SK-N-SH treated with all-trans-retinoic acid at 6 μM for 48 hours (cell line): ENCODE data around the gene RPLP2.

ENCODE experiments used
- ATAC-seq: fragments of 200-7000 bp; cut with Tn5 transposase; 3 replicates; pipeline ENCODE4 v1.9.1; 2020; ENCODE audit warnings: mild to moderate bottlenecking, moderate library complexity
- BACH2 ChIP-seq: fragments of 250-450 bp; sonication (Bioruptor Pico); IDR thresholded peaks from 2 replicates; pipeline ENCODE4 v1.9.0; 2021; ENCODE audit warnings: mild to moderate bottlenecking, borderline replicate concordance
- CSDC2 ChIP-seq: fragments of 250-450 bp; sonication (Bioruptor Pico); IDR thresholded peaks from 2 replicates; pipeline ENCODE4 v1.5.0; 2020; ENCODE audit warnings: mild to moderate bottlenecking, moderate library complexity
- ESRRG ChIP-seq: fragments of 250-450 bp; sonication (Bioruptor Pico); IDR thresholded peaks from 2 replicates; pipeline ENCODE4 v1.6.1; 2021; ENCODE audit warnings: mild to moderate bottlenecking
- GLIS3 ChIP-seq: fragments of 250-450 bp; sonication (Bioruptor Pico); IDR thresholded peaks from 2 replicates; pipeline ENCODE4 v1.5.0; 2020; ENCODE audit warnings: mild to moderate bottlenecking, moderate library complexity
- ISL1 ChIP-seq: fragments of 250-450 bp; sonication (Bioruptor Pico); IDR thresholded peaks from 2 replicates; pipeline ENCODE4 v2.1.2; 2022; ENCODE audit warnings: mild to moderate bottlenecking, moderate library complexity
- OSR1 ChIP-seq: fragments of 250-450 bp; sonication (Bioruptor Pico); IDR thresholded peaks from 2 replicates; pipeline ENCODE4 v1.8.0; 2022; ENCODE audit warnings: moderate library complexity, mild to moderate bottlenecking, inconsistent platforms
- POU6F1 ChIP-seq: fragments of 250-450 bp; sonication (Bioruptor Pico); IDR thresholded peaks from 2 replicates; pipeline ENCODE4 v1.8.0; 2021; ENCODE audit warnings: low read depth, mild to moderate bottlenecking, moderate library complexity, borderline replicate concordance
- PPARA ChIP-seq: fragments of 250-450 bp; sonication (Bioruptor Pico); IDR thresholded peaks from 2 replicates; pipeline ENCODE4 v1.5.0; 2020; ENCODE audit warnings: mild to moderate bottlenecking, borderline replicate concordance
- RARB ChIP-seq: fragments of 250-450 bp; sonication (Bioruptor Pico); IDR thresholded peaks from 2 replicates; pipeline ENCODE4 v1.8.0; 2021; ENCODE audit warnings: mild to moderate bottlenecking, moderate library complexity
- SNAI2 ChIP-seq: fragments of 250-450 bp; sonication (Bioruptor Pico); IDR thresholded peaks from 2 replicates; pipeline ENCODE4 v1.5.0; 2020; ENCODE audit warnings: mild to moderate bottlenecking, moderate library complexity
- TCF4 ChIP-seq: fragments of 250-450 bp; sonication (Bioruptor Pico); IDR thresholded peaks from 2 replicates; pipeline ENCODE4 v1.8.0; 2021; ENCODE audit warnings: mild to moderate bottlenecking, moderate library complexity, borderline replicate concordance
- TSHZ2 ChIP-seq: fragments of 250-450 bp; sonication (Bioruptor Pico); IDR thresholded peaks from 2 replicates; pipeline ENCODE4 v1.5.0; 2020; ENCODE audit warnings: mild to moderate bottlenecking, moderate library complexity
- ZC3H10 ChIP-seq: fragments of 250-450 bp; sonication (Bioruptor Pico); IDR thresholded peaks from 2 replicates; pipeline ENCODE4 v1.5.1; 2021; ENCODE audit warnings: mild to moderate bottlenecking, moderate library complexity
- ZFP3 ChIP-seq: fragments of 250-450 bp; sonication (Bioruptor Pico); IDR thresholded peaks from 2 replicates; pipeline ENCODE4 v1.5.0; 2020; ENCODE audit warnings: mild to moderate bottlenecking, moderate library complexity
- ZFP30 ChIP-seq: fragments of 450-650 bp; formaldehyde crosslinking; IDR thresholded peaks from 2 replicates; pipeline ENCODE4 v1.5.0; 2022; ENCODE audit warnings: mild to moderate bottlenecking, moderate library complexity
- ZNF565 ChIP-seq: fragments of 450-650 bp; formaldehyde crosslinking; conservative IDR thresholded peaks from 2 replicates; pipeline ENCODE4 v1.5.0; 2020; ENCODE audit warnings: low read depth, mild to moderate bottlenecking, moderate library complexity
- ZNF70 ChIP-seq: fragments of 450-650 bp; formaldehyde crosslinking; IDR thresholded peaks from 2 replicates; pipeline ENCODE4 v1.5.0; 2020; ENCODE audit warnings: mild to moderate bottlenecking, moderate library complexity
- ZNF8 ChIP-seq: fragments of 450-650 bp; formaldehyde crosslinking; IDR thresholded peaks from 2 replicates; pipeline ENCODE4 v1.5.0; 2020; ENCODE audit warnings: mild to moderate bottlenecking, moderate library complexity
- TF ChIP-seq, protein P1 (sequence below): fragments of 250-450 bp; sonication (Bioruptor Pico); IDR thresholded peaks from 2 replicates; pipeline ENCODE4 v1.5.1; 2020; ENCODE audit warnings: low read depth, mild to moderate bottlenecking, moderate library complexity

The RPLP2 gene

GRCh38 chr11:788953-789940, 20.5 kb upstream of the RPLP2 start:
- ATAC-seq = peak; percentile 4
- TF ChIP-seq BACH2 (CRISPR knock-in tag) = no peak
- TF ChIP-seq ZC3H10 = no peak
- no peak for TF ChIP-seq ISL1 (CRISPR knock-in tag)
- TF ChIP-seq, protein P1, sequence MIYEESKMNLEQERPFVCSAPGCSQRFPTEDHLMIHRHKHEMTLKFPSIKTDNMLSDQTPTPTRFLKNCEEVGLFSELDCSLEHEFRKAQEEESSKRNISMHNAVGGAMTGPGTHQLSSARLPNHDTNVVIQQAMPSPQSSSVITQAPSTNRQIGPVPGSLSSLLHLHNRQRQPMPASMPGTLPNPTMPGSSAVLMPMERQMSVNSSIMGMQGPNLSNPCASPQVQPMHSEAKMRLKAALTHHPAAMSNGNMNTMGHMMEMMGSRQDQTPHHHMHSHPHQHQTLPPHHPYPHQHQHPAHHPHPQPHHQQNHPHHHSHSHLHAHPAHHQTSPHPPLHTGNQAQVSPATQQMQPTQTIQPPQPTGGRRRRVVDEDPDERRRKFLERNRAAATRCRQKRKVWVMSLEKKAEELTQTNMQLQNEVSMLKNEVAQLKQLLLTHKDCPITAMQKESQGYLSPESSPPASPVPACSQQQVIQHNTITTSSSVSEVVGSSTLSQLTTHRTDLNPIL (CRISPR knock-in tag) = no peak
- no peak for TF ChIP-seq TSHZ2 (CRISPR knock-in tag)
- TF ChIP-seq ESRRG (CRISPR knock-in tag) = 0 out of 2 replicates have a peak, but pooled peaks have one; percentile 55
- TF ChIP-seq OSR1 (CRISPR knock-in tag) = no peak
- no peak for TF ChIP-seq POU6F1 (CRISPR knock-in tag)

- ATAC-seq = peak; percentile 43
- TF ChIP-seq ZNF565 = no peak
- TF ChIP-seq OSR1 (CRISPR knock-in tag) = no peak
- no peak for TF ChIP-seq GLIS3 (CRISPR knock-in tag)
These were observed 19.8 kb upstream of the RPLP2 start, which contains the start of gene CEND1 for GRCh38 chr11:789943-790342. CEND1 (minus strand) TSS chr11:790090; CDS start chr11:788576, 1,514 bp downstream.

DNA sequence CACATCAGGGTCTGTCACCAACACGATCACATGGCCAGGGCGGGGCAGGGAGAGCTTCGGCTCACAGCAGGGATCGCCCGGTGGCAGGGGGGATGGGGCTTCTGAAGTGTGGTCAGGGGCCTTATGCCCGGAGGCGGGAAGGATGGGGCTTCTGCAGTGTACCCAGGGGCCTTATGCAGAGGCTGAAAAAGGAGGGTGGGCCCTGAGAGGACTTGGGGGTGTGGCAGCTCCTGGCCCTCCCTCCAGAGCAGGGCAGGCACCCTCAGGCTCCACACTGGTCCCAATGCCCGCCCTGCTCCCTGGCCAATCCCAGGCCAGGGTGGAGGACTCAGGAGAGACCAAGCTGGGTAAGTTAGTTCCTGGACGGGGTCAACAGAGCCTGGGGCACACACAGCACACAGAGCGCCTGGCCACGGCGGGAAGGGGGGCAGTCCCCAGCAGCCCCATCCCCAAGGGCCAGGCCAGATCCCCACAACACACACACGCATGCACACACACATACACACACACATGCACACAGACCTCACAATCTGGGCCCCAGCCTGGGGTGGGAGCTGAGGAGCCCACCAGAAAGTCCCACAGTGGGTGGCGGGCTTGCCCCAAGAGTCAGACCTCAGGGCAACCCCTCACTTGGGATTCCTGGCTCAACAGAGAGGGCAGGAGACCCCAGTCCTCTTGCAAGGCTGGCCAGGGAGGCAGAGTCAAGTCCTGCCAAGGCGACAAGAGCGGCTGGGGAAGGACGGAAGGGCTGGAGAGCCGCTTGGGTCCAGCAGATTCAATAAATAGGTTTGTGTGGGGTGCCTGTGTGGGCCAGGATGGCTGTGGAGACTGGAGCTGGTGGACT, 18.8 kb upstream of the RPLP2 start:
- ATAC-seq = peak; percentile 58
- TF ChIP-seq ZNF70 (CRISPR knock-in tag) = no peak

DNA sequence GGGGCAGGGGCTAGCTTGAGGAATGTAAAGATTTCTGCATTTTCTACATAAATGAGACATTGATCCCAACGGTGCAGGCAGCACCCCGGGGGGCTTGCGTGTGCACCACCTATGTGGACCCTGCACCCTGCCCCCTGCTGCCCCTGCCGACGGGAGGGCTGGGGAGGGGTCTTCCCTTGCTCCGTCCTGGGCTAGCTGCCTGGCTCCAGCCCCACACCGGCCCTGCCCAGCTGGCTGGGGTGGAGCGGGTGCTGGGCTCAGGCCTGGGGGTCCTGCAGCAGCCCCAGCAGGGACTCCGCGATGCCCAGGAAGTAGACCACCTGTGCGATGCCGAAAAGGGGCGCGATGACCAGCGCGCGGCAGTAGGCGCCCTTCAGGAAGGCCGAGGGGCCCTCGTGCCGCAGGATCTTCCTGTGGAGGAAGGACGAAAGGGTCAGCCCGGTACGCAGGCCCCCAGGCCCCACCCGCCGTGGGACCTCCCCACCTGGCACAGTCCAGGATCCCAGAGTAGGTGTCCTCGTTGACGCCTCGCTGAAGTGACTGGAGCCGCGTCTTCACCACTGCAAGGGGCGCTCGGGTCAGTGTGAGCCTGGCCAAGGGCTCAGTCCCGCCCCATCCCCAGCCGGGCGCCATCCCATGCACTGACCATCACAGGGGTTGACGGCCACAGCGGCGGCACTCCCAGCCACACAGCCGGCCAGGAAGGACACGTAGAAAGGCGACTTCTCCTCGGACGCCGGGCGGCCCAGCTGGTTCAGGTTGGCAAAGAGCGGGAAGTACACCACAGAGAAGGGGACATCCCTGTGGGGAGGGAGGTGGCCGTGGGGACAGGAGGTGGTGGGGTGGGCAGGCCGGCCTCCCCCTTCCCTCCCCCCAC, 17.9 kb upstream of the RPLP2 start:
- TF ChIP-seq PPARA (CRISPR knock-in tag) (no peak), ISL1 (CRISPR knock-in tag) (no peak), ZC3H10 (no peak), ZNF8 (no peak), TSHZ2 (CRISPR knock-in tag) (no peak), OSR1 (CRISPR knock-in tag) (no peak), ZNF70 (CRISPR knock-in tag) (no peak), SNAI2 (no peak), ESRRG (CRISPR knock-in tag) (no peak), CSDC2 (no peak), ZFP3 (CRISPR knock-in tag) (no peak), RARB (no peak), BACH2 (CRISPR knock-in tag) (no peak), TCF4 (no peak), ZFP30 (CRISPR knock-in tag) (no peak), ZNF565 (no peak), GLIS3 (CRISPR knock-in tag) (no peak)
- TF ChIP-seq, protein P1 (CRISPR knock-in tag) = no peak
- ATAC-seq = no peak
